ENCODE measurements around the gene DPP10. TPM values are rescaled to one million over a fixed set of nuclear protein-coding genes. Genes with fewer than 3 reads are reported as not detected.

Gene DPP10
- total and polyA plus RNA-seq, 10 of the 15 experiments (the other 5 are each of a cell fraction or from before 2014, with no cell fraction given) = not detected

- Histone ChIP-seq H3K79me2 (ENCODE audit: control insufficient read depth, insufficient read depth, low read length) (no peaks in the 10 kb centered on the region), H3K4me1 (ENCODE audit: control insufficient read depth, insufficient read depth, low read length) (no peaks in the 10 kb centered on the region), H3K9me3 (replicated peaks; ENCODE audit: control insufficient read depth, insufficient read depth, low read length) (no peaks in the 10 kb centered on the region), H3K4me2 (ENCODE audit: control insufficient read depth, insufficient read depth) (no peak overlapping the region), H2AFZ (ENCODE audit: control insufficient read depth, low read depth, low read length) (no peak overlapping the region), H3K27ac (ENCODE audit: control insufficient read depth, insufficient read depth) (no peak overlapping the region), H4K20me1 (ENCODE audit: control insufficient read depth, insufficient read depth) (no peaks in the 10 kb centered on the region), H3K9ac (ENCODE audit: control insufficient read depth, insufficient read depth, low read length) (no peak overlapping the region), H3K36me3 (ENCODE audit: control insufficient read depth in 2 of 2, insufficient read depth in 2 of 2, low read length in 1 of 2) (no peaks in the 10 kb centered on the region), H3K4me3 (no peak overlapping the region), H3K27me3 (replicated peaks in 1 of 2; ENCODE audit: control insufficient read depth in 2 of 2, insufficient read depth in 2 of 2, low read length in 1 of 2) (no peaks in the 10 kb centered on the region)
- TF ChIP-seq, protein P1, sequence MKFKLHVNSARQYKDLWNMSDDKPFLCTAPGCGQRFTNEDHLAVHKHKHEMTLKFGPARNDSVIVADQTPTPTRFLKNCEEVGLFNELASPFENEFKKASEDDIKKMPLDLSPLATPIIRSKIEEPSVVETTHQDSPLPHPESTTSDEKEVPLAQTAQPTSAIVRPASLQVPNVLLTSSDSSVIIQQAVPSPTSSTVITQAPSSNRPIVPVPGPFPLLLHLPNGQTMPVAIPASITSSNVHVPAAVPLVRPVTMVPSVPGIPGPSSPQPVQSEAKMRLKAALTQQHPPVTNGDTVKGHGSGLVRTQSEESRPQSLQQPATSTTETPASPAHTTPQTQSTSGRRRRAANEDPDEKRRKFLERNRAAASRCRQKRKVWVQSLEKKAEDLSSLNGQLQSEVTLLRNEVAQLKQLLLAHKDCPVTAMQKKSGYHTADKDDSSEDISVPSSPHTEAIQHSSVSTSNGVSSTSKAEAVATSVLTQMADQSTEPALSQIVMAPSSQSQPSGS (IDR thresholded peaks at IDR 0.05; ENCODE audit: low read length) = no peak
- TF ChIP-seq BHLHE40 (IDR thresholded peaks at IDR 0.05; ENCODE audit: borderline replicate concordance in 1 of 2, low read depth in 2 of 2, low read length in 1 of 2) = no peak
- TF ChIP-seq EP300 (IDR thresholded peaks at IDR 0.05; ENCODE audit: borderline replicate concordance in 1 of 2, control insufficient read depth in 1 of 2, low read depth in 2 of 2, low read length in 2 of 2) = no peak
- TF ChIP-seq HSF1 (IDR thresholded peaks at IDR 0.05; ENCODE audit: low read depth, low read length) = no peak
- TF ChIP-seq CHD1 (IDR thresholded peaks at IDR 0.05; ENCODE audit: low read depth, low read length) = no peak
- DNase-seq (ENCODE audit: low read depth, low spot score) (no peak), ATAC-seq (no peak), FAIRE-seq (no peak)
- CTCF ChIA-PET = no interaction called here
- SMC1A ChIA-PET (ENCODE audit: uncharacterized antibody, unreplicated experiment) = no interaction called here
- intact Hi-C loops (cut with micrococcal nuclease; ENCODE audit: unreplicated experiment) (no loop called here), in situ Hi-C loops (cut with MboI) (no loop called here)
- BruUV-seq (replicated peaks) = no TSS peak
- RAD21 ChIA-PET (ENCODE audit: unreplicated experiment) = no interaction called here
- 28% methylated on average over 2 of the region's 2 CpGs for WGBS (ENCODE audit: insufficient coverage, insufficient replicate concordance, low lambda C conversion rate, missing lambda C conversion rate)
- POLR2A ChIA-PET = no interaction called here
These were observed 355.5 kb downstream of the DPP10 start for GRCh38 chr2:114797942-114798341.

Measured in GM12878 (cell line).